Fibroblast of villous mesenchyme (primary cell): Measurements from ENCODE around the gene DCAF8. TPM values are rescaled to one million over a fixed set of nuclear protein-coding genes. Genes with fewer than 3 reads are reported as not detected.

Experiments used
- DNase-seq: peaks from one replicate; pipeline ENCODE4 v3.0.0-alpha.2; 2010; ENCODE audit warnings: low read depth
- H3K4me3 ChIP-seq: 2 replicates; pipeline ENCODE4 v1.5.1; 2011; ENCODE audit warnings: low read depth, mild to moderate bottlenecking, low read length
- CTCF ChIP-seq: IDR thresholded peaks from 2 replicates; pipeline ENCODE4 v1.5.1; 2012; ENCODE audit warnings: low read depth, mild to moderate bottlenecking, low read length; ENCODE audit not compliant: insufficient read depth
- total RNA-seq: library from RNA; depleted of rRNA; stranded (reverse); fragments of >200 nt; gene quantifications from 2 replicates; pipeline ENCODE4 v1.2.3, GENCODE V29; 2012

The DCAF8 gene
- total RNA-seq, 1 donor: 75.1 TPM

- DNase-seq: no peak
- TF ChIP-seq CTCF: no peak
- H3K4me3 ChIP-seq: no peak overlapping the region
Observed at GRCh38 chr1:160227034-160227433, 35.3 kb downstream of the DCAF8 start.

DNA sequence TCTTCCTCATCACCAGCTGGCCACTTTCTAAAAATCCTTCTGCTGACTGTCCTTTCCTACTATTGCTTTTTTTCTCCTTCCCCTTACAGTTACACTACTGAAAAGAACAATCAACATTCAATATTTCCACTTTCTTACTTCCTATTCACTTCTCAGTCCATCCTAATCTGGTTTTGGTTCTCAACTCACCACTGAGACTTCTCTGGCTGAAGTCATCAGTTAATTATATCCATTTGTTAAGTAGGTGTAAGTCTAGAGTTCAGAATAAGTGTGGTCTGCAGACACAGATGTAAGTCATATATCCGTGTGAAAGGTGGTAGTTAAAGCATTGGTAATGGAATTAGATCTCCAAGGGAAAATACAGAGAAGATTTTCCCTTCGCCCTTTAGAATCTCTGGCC is 35.7 kb downstream of the DCAF8 start:
- DNase-seq: no peak
- no peak for TF ChIP-seq CTCF
- H3K4me3 ChIP-seq: no peak overlapping the region

- no peak overlapping the region for H3K4me3 ChIP-seq
- DNase-seq: no peak
- no peak for TF ChIP-seq CTCF
Observed at GRCh38 chr1:160225345-160225744, 37.0 kb downstream of the DCAF8 start.

DNA sequence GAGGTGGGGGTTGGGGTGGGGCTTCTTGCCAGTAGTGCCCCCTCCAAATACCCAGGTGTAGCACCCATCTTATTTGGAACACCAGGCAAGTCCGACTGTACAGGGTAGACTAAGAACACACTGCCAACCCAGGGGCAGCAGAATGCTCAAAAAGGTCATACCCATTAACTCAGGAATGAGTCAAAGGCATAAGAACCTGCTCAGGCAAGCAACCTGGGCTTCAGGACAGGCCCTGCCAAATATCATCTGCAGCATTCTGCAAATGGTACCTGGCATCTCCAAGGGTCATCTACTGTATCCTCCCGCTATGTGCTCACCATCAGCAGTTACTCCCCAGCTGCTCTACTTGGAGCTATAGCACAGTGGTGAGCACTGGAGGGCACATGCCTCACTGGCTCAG is 37.7 kb downstream of the DCAF8 start:
- TF ChIP-seq CTCF: no peak

DNA sequence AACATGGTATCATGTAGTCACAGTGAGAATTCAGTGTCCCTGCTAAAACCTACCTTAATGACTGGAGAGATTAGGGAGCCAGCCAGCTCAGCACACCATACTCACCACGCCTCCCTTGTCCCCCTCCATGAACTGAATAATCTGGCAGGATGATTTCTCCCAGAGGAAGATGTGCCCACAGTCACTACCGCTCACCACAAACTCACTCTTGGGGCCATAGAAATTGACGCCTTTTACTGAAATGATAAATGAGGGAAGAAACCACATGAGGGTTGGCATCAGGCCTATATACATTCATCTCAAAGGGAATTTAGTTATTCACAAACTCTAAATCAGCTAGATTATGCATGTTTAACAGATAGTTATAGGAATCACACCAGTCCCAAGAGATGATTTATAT is 39.8 kb downstream of the DCAF8 start:
- TF ChIP-seq CTCF: no peak
- no peak for DNase-seq

More for the DNA sequence above, 37.7 kb downstream of the DCAF8 start:
- H3K4me3 ChIP-seq: no peak overlapping the region
- DNase-seq: no peak

GRCh38 chr1:160221089-160221488 is 41.3 kb downstream of the DCAF8 start:
- no peak for DNase-seq
- TF ChIP-seq CTCF: no peak
- no peak overlapping the region for H3K4me3 ChIP-seq

More for the DNA sequence above, 39.8 kb downstream of the DCAF8 start:
- no peak overlapping the region for H3K4me3 ChIP-seq

DNA sequence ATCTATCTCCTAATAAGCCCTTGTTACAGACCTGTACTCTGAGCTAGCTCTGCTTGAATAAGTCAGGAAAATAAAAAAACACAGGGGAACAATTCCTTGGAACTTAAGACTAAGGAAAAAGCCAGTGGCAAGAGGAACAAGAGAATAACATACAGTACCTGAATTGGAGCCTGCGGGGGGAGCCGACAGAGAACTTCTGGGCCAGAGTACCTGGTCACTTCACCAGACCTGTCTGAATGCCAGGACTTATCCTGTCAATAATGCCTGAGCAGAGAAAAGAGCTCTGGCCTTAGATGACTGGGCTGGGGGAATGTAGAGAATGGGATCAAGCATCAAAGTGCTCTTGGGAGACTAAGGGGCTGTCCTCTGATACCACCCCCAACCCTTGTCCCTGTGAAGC is 42.0 kb downstream of the DCAF8 start:
- H3K4me3 ChIP-seq: no peak overlapping the region
- no peak for TF ChIP-seq CTCF
- DNase-seq: no peak
